Activated T-cell treated with anti-CD3 and anti-CD28 coated beads for 24 hours (primary cell): Measurements from ENCODE around the gene ANKRD17.
"Not testable (repeated sequence)": the region's sequence is repeated elsewhere in the genome, so short reads cannot be mapped to it uniquely, and the experiment has no call there.

ENCODE experiments used
- DNase-seq: peaks from one replicate; pipeline ENCODE4 v3.0.0-alpha.2; 2020; ENCODE audit warnings: low read depth

ANKRD17 gene

GRCh38 chr4:73244945-73245601 is 13.5 kb downstream of the ANKRD17 start:
- no peak for DNase-seq

- DNase-seq = no peak
Observed at GRCh38 chr4:73237044-73237443, 21.6 kb downstream of the ANKRD17 start.

- DNase-seq = no peak
Observed at GRCh38 chr4:73236151-73236550, 22.4 kb downstream of the ANKRD17 start.

GRCh38 chr4:73234712-73235111 is 23.9 kb downstream of the ANKRD17 start:
- DNase-seq = no peak

GRCh38 chr4:73231518-73232487 is 26.8 kb downstream of the ANKRD17 start:
- no peak for DNase-seq

GRCh38 chr4:73230865-73231517 is 27.6 kb downstream of the ANKRD17 start:
- no peak for DNase-seq

GRCh38 chr4:73228800-73229199 is 29.8 kb downstream of the ANKRD17 start:
- not testable (repeated sequence) for DNase-seq

- no peak for DNase-seq
Observed at GRCh38 chr4:73224886-73225285, 33.7 kb downstream of the ANKRD17 start.

- DNase-seq = no peak
Observed at GRCh38 chr4:73223258-73223650, 35.3 kb downstream of the ANKRD17 start.

- peak; percentile 39 for DNase-seq
Observed at GRCh38 chr4:73222466-73223257, 35.9 kb downstream of the ANKRD17 start.

- DNase-seq = no peak
Observed at GRCh38 chr4:73221734-73222133, 36.9 kb downstream of the ANKRD17 start.

- no peak for DNase-seq
Observed at GRCh38 chr4:73220815-73221214, 37.8 kb downstream of the ANKRD17 start.

- DNase-seq = no peak
Observed at GRCh38 chr4:73213916-73214653, 44.5 kb downstream of the ANKRD17 start.

GRCh38 chr4:73212982-73213730 is 45.4 kb downstream of the ANKRD17 start:
- no peak for DNase-seq

GRCh38 chr4:73211968-73212367 is 46.6 kb downstream of the ANKRD17 start:
- DNase-seq = no peak

GRCh38 chr4:73208376-73208775 is 50.2 kb downstream of the ANKRD17 start:
- no peak for DNase-seq

GRCh38 chr4:73206236-73206635 is 52.4 kb downstream of the ANKRD17 start:
- no peak for DNase-seq

GRCh38 chr4:73205482-73205881 is 53.1 kb downstream of the ANKRD17 start:
- no peak for DNase-seq

- DNase-seq = not testable (repeated sequence)
Observed at GRCh38 chr4:73203976-73204375, 54.6 kb downstream of the ANKRD17 start.

- DNase-seq = no peak
Observed at GRCh38 chr4:73197220-73197619, 61.4 kb downstream of the ANKRD17 start.
